Activated CD8-positive, alpha-beta memory T cell treated with anti-CD3 and anti-CD28 coated beads, Interleukin-2, amount 50 U/mL, for 48 hours (primary cell): Measurements from ENCODE around the gene MAMLD1.

Experiments
- DNase-seq: peaks from one replicate; pipeline ENCODE4 v3.0.0-alpha.2; 2020

Gene MAMLD1

GRCh38 chrX:150504397-150505182 is 141.5 kb downstream of the MAMLD1 start:
- no peak for DNase-seq

- DNase-seq = no peak
Observed at GRCh38 chrX:150506020-150506419, 142.9 kb downstream of the MAMLD1 start.

DNA sequence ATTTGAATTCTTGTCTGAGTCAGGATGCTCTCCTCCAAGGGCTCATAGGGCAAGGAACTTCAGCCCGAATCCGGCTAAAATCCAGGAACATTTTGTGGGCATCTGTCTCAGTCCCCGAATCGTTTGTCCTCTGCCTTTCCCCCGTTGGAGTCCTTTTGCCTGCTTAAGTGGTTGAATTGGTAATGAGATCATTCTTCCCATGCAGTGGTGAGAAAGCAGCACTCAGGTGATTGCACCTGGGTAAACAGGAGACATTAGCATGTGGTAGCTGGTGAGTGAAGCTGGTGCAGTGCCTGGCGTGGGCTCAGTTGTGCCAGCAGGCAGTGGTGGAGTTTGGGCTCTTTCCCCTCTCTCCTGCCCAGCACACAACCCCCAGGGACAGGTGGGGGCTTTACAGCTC is 143.4 kb downstream of the MAMLD1 start:
- no peak for DNase-seq

DNA sequence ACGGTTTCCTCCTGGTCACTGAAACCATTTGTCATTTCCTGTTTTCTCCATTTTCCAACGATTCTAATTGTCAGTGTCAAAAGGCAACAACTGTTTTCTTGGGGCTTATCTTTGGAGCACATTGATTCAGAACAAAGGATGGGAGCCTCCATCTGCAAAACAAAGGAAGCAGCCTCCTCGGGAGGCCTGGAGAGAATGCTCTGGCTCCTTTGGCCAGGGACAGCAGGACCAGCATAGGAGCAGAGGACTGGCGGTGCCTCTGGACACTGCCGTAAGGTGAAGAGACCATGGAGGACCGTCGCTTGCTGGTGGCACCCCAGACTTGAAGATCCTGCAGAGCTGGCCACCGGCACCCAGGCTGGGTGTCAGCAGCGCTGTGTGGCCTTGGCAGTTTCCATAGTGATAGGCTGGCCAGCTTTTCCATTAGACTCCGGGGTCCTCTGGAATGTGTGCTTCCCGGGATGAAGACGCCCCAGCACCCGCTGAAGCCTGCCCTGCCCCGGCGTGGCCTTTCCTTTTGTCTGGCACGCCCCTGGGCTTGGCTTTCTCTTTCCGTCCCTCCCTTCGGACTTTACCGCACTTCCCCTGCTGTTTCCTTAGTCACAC is 144.2 kb downstream of the MAMLD1 start:
- no peak for DNase-seq

DNA sequence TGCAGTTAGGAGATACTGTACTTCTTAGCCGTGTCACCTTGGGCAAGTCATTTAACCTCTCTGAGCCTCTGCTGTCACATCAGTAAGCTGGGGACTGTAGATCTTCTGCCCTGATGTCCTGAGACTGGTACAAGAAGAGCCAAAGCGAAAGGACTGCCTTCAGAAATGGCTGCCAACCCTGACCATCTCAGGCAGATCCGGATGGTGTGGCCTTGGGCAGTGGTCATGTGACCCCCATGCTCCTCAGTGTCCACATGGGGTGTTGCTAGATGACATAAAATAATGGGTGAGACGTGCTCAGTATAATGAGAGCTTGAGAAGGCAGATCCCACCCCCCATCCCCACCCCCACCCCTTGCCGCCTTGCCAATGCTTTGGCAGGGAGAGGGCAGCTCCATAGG is 144.9 kb downstream of the MAMLD1 start:
- DNase-seq = no peak

DNA sequence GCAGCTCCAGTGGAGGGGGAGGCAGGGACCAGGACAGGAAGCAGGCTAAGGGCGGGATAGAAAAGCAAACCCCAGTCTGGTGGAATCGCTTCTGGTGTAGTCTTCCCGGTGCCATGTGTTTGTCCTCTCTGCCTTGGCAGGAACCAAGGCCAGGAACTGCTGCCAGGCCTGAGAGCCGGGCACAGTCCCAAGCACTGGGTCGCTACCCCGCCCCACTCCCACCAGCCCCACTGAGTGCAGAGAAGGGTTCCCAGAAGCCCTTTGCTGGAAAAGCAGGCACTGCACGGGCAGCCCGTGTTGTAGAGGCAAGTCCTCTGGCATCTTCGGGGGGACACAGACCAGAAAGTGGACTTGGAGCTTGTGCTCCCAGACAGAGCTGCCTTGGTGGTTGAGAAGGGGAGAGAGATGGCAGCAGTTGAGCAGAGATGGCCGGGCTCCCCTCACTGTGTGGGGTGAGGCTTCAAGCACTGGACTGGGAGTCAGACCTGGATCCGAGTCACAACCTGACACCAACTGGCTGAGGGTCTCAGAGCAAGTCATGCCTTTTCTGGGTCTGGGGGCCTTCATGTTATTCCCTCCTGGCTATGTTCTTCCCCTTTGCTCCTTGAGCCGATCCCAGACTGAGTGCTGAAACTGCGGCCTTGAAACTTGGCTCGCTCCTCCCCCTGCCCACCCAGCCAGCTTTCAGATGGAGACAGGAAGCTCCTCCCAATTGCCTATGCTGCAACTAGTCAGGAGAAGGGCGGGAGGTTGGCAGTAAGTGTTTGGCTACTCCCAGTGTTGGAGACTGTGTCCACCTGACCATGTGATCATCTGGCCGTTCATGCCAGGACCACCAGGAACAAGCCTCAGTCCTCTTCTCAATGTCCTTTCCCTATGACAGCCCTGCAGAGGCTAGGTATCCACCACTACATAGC is 145.6 kb downstream of the MAMLD1 start:
- no peak for DNase-seq

DNA sequence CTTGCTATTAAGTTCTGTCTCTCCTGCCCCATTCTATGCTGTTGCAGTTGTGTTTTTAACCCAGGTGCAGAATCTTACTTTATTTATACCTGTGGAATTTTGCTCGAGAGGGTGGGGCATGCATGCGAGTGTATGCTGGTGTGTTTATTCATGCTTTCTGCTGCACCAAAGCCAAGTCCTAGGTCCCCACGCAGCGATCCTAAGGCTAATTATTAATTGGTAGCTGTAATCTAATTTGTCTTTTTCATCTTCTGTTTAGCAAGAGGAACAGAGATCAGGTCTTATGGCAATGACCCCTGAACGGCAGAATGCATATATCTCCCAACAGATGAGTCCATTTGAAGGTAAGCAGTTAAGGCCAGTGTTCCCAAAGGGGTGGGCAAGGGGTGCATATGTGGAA is 146.6 kb downstream of the MAMLD1 start:
- DNase-seq = no peak

- DNase-seq = no peak
Observed at GRCh38 chrX:150512461-150512901, 149.4 kb downstream of the MAMLD1 start.

GRCh38 chrX:150513544-150513943 is 150.4 kb downstream of the MAMLD1 start:
- DNase-seq = no peak

- no peak for DNase-seq
Observed at GRCh38 chrX:150514462-150514861, 151.3 kb downstream of the MAMLD1 start.

DNA sequence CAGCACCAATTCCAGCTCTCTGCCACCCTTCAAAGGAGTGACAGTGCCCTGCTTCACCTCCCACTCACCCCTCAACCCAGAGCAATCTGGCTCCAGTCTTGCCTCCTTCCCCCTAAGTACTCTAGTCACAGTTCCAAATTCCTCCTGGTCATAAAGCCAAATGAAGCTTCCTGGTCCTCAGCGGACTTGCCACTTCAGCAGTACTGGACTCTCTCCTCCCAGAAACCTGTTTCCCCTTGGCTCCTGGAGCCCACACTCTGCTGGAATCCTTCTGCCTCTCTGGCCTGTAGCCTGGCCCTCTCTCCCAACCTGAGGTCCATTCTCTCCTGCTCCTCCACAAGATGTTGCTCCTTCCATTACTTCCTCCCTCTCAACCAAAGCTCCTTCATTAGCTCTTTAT is 152.7 kb downstream of the MAMLD1 start:
- DNase-seq = no peak

DNA sequence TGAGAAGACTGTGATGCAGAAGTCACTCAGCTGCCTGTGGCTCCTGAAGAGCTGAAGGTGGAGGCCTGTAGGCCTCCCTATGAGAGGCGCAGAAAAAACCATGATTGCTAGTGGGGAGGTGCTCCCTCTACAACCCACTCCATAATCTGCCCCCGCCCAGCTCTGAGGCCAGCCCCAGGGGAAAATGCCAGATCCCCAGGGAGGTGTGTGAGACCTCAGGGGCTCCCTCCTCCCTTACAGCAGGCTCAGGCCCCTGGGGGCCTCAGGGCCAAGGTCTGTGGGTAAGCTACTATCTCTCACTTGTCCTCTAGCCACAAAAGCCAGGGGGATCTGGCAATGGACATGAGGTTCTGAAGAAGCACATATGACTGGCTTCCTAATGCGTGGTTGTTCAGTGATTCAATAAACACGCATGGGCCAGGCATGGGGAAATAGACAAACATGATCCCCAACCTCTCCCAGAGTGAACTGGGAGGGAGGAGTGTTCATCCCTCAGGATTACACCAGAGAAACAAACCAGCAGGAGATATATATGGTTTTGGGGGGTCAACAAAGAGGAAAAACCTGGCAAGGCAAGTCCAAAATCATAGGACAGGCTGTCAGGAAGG is 154.3 kb downstream of the MAMLD1 start:
- no peak for DNase-seq

DNA sequence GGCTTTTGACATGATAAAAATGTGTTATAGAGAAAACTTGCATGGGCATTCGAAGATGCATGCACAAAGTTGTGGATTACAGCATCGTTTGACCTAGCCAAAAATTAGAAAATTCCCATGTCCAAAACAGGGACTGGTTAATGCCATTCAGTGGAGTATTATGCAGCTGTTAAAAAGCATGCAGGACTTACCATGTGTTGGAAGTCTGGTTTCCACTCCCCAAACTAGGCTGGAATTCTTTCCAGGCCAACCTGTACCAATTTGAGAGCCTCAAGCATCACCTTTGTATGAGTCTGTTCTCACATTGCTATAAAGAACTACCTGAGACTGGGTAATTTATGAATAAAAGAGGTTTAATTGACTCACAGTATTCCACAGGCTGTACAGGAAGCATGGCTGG is 159.4 kb downstream of the MAMLD1 start:
- no peak for DNase-seq

DNA sequence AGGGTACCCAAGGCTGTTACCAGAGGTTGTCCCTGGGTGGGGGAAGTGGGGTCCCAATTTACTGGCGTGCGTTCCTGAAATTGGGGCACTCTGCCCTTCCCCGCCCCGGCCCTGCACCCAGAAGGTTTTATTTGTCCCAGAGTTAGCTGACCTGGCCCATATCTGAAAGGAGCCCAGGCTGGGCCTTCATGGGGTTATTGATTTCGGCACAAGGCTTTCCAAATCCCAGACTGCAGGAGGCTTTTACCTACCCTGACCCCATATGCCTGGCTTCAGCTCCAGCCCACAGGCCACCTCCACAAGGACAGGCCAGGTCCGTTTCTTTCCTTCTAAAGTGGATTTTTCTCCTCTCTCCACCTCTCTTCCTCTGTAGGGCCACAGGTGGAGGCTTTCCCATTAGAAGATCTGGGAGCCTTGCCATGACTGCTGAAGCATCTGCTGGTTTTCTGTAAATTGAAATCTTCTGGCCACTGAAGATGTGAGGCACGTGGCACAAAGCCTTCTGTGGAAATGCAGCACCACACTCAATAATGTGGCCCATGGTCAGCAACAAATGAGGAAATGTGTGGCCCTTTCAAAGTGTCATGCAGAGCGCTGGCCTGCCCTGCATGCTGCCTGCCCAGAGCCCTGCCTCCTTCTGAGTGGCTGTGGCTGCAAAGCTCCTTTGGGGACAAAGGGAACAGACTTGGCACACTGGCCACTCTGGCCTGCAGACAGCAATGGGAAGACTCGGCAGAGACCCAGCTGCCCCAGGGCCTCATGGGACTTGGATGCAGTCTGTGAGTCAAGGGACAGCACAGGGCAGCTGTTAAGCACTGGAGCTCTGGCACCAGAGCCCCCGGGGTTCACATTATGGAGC is 162.2 kb downstream of the MAMLD1 start:
- no peak for DNase-seq

DNA sequence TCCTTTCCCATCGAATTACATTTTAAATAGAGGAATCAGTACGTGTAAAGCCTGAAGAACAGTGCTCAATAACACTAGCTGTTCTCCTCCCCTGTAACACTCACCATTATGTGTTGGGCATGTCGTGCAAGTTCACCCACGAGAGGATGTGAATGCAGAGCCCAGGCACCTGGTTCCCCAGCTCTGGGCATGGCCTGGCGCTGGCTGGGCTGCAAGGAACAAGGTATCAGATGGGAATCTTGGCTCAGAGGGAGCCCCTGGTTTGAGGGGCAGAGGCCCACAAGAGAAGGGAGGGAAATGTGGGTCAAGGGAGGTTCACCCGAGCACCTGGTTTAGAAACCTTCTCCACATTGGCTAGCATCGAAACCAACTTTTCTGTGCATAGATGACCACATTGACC is 163.6 kb downstream of the MAMLD1 start:
- no peak for DNase-seq

DNA sequence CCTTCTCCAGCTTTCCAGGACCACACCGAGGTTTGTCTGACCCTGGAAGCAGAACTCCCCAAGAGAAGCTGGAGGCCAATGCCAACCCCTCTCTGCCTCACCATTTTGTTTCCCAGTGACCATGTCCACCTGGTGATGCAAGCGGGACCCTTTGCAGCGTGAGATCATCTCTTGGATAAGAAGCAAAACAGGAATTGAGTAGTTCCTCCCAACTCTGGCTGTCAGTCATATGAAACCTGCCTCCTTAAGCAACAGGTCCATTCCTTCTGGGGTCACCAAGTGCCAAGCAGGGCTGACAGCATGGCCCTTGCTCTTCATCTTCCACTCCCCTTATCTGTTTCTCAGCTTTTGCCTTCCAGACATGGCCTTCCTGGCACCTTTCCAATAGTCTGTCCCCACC is 164.0 kb downstream of the MAMLD1 start:
- no peak for DNase-seq

- no peak for DNase-seq
Observed at GRCh38 chrX:150529587-150529986, 166.5 kb downstream of the MAMLD1 start.

- no peak for DNase-seq
Observed at GRCh38 chrX:150530821-150531220, 167.7 kb downstream of the MAMLD1 start.

DNA sequence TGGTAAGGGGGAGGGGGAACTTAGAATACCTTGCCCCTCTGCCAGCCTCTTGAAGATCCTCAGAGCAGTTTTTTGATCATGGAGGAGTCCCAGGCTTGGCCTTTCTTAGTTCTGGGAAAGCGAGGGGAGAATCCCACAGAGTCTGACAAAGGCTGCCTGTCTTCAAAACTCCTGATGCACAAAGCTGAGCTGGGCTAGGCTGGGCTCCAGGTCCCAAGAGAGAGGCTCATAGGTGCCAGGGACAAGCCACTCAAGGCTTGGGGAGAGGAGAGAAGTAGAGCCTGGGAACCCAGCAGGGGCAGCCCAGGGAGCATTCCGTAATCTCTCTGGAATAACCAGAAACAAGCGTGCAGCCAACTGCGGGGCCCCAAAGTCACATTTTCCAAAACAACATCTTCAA is 168.3 kb downstream of the MAMLD1 start:
- DNase-seq = no peak

GRCh38 chrX:150533863-150534262 is 170.7 kb downstream of the MAMLD1 start:
- DNase-seq = no peak

- no peak for DNase-seq
Observed at GRCh38 chrX:150536455-150537116, 173.5 kb downstream of the MAMLD1 start.

- no peak for DNase-seq
Observed at GRCh38 chrX:150537851-150538250, 174.7 kb downstream of the MAMLD1 start.
